Tibial nerve (tissue), 4 donors: ENCODE measurements around the gene PTPA.

Experiments
- CTCF ChIP-seq, 5 experiments: fragments of 200-600 bp in 3 of 5; fragments of 450-650 bp in 2 of 5; sonication (generic) in 3 of 5; IDR thresholded peaks; one replicate each; pipeline ENCODE4 v1.5.1; 2016 to 2019; ENCODE audit warnings: antibody characterized with exemption in 5 of 5, mild to moderate bottlenecking in 3 of 5, moderate library complexity in 2 of 5
- EP300 ChIP-seq, 2 donors: sonication (generic); formaldehyde crosslinking; IDR thresholded peaks; one replicate each; pipeline ENCODE4 v1.6.1; 2017; ENCODE audit warnings: antibody characterized with exemption in 2 of 2, mild to moderate bottlenecking in 1 of 2

- no peak for TF ChIP-seq CTCF (IDR thresholded peaks at IDR 0.05)
- no peak for TF ChIP-seq EP300 (IDR thresholded peaks at IDR 0.05)
Observed at GRCh38 chr9:129064499-129064908, 46.7 kb upstream of the PTPA start.
